Frontal cortex (tissue), 4 donors: ENCODE results near the gene POC1A. TPM values are rescaled to one million over a fixed set of nuclear protein-coding genes. Genes with fewer than 3 reads are reported as not detected.
"Not testable (repeated sequence)": the region's sequence is repeated elsewhere in the genome, so short reads cannot be mapped to it uniquely, and the experiment has no call there.

Experiments used
- DNase-seq, 2 donors: peaks; one replicate each; pipeline ENCODE4 v3.0.0; 2012; ENCODE audit warnings: low spot score in 2 of 2
- FAIRE-seq: peaks from 2 replicates; lab custom pipeline; 2012; peaks lifted over from hg19 to GRCh38; lab: Jason Lieb, UNC
- total RNA-seq: library from RNA; depleted of rRNA; stranded (reverse); fragments of >200 nt; gene quantifications from one replicate; pipeline ENCODE4 v1.2.3, GENCODE V29; 2014
- donor health status: control.
- donor health status: control.
- donor health status: control.

POC1A gene
- total RNA-seq, 1 donor from 2014 or later = 2.4 TPM

DNA sequence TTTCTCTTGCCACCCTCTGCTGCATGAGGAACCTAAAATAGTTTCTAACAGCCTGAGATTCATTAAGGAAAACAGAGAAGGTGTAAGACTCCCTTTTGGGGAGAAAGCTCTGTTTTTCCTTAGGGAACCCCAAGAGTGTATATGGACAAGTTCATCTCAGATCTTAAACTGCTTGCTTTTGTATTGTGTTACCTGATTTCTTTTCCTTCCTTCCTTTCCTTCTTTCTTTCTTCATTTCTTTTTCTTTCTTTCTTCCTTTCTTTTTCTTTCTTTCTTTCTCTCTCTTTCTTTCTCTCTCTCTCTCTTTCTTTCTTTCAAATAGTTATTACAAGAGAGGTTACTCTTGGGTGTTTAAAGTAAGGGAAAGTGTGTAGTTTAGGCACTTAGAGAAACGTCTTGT lies 5.3 kb upstream of the POC1A start:
- no peak for FAIRE-seq
- no peak for DNase-seq

DNA sequence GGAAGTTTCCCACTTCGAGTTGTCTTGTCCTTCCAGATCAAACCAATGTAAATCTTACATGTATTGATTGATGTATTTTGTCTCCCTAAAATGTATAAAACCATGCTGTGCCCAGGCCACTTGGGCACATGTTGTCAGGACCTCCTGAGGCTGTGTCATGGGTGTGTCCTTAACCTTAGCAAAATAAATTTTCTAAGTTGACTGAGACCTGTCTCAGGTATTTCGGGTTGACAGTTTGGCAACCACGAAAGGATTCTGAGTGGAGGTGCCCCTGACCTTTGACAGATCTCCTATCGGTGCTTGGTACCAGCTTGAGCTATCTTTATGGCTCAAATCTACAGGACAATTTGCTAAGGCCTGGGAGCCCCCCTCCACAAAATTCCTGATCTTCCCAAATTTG lies 1.7 kb upstream of the POC1A start:
- no peak for FAIRE-seq
- no peak for DNase-seq

DNA sequence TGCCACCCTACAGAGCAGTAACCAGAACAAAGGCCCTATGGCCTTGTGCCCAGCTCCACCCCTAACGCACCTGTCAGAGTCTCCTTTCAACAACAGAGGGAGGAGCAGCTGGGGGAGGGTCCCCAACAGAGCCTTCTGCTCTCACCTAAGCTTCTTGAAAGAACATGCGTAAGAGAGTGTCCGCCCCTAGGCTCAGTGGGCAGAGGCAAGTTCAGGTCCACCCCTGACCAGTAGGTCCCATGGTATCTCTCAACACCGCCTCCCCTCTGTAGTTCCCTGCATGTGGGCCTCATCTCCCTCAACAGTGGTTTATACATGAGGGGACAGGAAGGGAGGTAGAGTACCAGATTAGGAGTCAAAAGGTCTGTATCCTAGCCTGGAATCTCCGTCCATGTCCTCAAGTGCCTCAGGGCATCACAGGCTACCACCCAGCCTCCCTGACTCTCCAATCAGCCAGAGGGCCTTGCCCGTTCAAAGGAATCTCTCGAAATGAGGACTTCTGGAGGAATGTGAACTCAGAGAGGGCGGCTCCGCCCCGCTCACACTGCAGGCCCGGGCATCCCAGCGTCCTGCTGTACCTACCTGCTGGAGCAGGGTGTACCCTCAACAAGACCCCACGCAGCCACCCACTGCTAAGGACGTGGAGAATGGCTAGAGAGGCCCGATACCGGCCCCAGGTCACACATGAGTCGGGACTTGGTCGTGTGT lies 680 bp downstream of the POC1A start:
- FAIRE-seq (no peak), DNase-seq (no peak)

DNA sequence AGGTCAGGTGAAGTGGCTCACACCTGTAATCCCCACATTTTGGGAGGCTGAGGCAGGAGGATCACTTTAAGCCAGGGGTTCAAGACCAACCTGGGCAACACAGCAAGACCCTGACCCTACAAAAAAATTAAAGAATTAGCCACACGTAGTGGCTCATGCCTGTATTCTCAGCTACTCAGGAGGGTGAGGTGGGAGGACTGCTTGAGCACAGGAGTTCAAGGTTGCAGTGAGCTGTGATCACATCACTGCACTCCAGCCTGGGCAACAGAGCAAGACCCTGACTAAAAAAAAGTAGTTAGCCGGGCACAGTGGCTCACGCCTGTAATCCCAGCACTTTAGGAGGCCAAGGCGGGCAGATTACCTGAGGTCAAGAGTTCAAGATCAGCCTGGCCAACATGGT lies 2.2 kb downstream of the POC1A start:
- not testable (repeated sequence) for DNase-seq, FAIRE-seq

DNA sequence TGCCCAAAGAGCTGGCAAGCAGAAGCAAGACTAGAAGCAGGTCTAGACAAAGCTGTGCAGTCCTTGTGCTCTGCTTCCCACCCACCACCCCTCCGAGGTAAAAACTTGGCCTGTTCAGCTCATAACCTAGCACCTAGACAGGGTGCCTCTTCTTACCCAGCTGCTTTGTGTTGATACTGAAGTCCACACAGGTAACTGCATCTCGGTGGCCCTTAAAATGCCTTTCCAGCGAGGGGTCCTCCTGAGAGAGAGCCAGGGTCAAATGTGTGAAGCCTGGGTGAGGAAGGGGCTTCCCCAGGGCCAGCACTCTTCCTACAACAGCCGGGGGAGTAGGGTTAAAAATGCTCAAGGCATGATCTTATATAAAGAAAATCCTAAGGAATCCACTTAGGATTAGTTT lies 3.4 kb downstream of the POC1A start:
- DNase-seq (no peak), FAIRE-seq (no peak)

DNA sequence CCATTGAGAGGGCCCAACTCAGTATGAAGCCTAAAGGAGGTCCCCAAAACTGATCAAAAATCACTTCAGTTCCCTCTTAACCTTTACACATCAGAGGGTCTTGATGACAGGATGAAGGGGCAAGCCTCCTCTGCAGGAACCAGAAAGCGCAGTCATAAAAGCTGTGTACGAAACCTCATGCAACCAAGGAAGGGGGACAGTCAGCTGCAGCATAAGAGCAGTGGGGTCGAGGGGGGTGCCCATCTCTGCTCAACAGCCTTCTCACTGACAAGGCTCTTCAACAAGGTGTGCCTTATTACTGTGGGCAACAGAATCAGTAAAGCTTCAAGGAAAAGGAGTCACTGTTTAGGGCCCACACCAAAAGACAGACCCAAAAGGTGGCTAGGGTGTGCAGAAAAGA lies 3.9 kb downstream of the POC1A start:
- FAIRE-seq (no peak), DNase-seq (no peak)

DNA sequence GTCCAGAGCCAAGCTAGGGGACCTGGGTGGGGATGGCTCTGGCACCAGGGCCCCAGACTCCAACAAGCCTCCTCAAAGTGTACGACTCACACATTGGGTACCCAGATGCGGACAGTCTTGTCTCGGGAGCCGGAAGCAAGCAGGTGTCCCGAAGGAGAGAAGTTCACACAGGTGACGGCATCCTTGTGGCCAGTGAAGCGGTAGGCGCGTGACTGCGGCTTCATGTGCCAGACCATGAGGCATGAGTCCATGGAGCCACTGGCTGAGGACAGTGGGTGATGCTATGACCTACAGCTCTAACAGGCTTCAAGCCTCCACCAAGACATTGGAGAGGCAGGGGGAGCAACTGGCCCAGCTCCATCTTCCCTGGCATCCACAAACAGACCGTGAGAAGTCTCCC lies 4.5 kb downstream of the POC1A start:
- FAIRE-seq = no peak
- no peak for DNase-seq

DNA sequence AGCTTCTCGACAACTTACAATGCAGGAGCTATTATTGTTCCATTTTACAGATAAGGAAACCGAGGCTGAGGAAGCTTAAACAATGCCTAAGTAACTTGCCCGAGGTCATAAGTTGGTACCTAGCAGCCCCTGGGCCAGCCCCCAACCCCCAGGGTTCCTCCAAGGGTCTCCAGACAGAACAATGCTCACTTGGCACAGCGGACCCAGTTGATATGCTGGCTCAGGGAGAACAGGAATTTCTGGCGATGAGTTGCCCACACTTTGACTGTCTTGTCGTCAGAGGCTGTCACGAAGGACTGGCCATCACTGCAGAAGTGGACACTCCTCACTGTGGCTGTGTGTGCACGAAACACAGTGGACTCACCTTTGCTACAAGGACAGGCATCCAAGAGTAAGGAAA lies 5.2 kb downstream of the POC1A start:
- FAIRE-seq (no peak), DNase-seq (no peak)

DNA sequence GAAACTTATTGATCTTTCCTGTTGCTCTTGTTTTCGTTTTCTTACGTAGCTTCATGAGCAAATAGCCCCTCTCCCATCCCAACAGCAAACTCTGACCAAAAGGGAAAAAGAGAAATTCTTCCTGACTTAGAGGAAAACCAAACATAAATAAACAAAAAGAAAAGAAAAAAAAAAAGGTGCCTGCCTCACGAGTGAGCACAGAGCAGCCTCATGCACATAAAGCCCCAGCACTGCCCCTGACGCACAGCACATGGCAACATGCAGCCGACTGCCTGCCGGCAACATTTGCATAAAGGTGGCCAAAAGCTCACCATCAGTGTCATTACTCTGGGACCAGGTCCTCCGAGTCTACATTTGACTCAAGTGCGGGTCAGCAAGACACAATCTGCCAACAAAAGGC lies 6.4 kb downstream of the POC1A start:
- DNase-seq = no peak
- no peak for FAIRE-seq

DNA sequence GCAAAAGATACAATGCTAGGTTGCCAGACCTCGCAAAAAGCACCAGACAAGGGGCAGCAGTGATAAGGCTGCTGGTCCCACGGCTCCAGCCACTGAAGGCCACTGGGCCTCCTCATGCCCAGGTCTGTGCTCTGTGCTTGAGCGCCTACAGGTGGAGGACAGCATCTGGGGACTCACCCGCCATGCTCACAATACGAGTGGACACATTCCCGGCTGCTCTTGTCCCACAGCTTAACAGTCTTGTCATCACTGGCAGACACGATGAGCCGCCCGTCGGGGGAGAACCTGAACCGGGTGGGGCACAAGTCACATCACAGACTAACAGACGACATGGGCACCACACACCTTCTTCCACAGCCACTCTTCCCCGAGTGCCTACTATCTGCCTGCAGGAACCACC lies 7.4 kb downstream of the POC1A start:
- DNase-seq = no peak
- FAIRE-seq = no peak

DNA sequence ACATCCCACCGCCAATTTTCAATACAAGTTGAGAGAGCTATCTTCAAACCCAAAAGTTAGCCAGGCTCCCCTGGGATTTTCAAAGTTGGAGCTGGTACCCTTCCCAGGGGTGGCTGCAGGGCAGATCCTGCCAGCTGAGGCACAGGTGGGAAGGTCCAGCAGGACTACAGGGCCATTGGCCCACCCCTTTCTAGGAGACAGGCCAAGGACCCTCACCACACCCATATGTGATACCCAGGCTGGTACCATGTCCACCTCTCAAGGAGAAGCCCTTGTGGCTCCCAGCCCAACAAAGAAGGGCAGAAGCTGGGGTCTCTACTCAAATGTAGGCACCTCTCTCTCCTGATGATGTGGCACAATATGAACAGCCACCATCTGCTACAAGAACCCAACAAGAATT lies 8.0 kb downstream of the POC1A start:
- DNase-seq = no peak
- no peak for FAIRE-seq

DNA sequence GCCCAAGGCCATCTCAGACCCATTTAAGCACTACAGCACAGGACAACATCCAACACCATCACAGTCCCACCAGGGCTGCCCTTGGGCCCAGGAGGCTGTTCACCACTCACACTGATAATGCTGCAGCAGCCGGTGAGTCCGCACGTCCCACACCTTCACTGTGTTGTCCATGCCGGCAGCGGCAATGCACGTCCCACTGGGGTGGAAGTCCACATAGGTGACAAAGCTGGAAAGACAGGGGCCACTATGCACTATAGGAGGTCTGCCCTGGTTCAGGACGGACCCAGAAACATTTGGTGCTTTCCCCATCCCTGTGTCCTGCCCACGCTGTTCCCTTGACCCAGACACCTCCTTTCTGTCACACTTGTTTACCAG lies 8.5 kb downstream of the POC1A start:
- DNase-seq (no peak), FAIRE-seq (no peak)

DNA sequence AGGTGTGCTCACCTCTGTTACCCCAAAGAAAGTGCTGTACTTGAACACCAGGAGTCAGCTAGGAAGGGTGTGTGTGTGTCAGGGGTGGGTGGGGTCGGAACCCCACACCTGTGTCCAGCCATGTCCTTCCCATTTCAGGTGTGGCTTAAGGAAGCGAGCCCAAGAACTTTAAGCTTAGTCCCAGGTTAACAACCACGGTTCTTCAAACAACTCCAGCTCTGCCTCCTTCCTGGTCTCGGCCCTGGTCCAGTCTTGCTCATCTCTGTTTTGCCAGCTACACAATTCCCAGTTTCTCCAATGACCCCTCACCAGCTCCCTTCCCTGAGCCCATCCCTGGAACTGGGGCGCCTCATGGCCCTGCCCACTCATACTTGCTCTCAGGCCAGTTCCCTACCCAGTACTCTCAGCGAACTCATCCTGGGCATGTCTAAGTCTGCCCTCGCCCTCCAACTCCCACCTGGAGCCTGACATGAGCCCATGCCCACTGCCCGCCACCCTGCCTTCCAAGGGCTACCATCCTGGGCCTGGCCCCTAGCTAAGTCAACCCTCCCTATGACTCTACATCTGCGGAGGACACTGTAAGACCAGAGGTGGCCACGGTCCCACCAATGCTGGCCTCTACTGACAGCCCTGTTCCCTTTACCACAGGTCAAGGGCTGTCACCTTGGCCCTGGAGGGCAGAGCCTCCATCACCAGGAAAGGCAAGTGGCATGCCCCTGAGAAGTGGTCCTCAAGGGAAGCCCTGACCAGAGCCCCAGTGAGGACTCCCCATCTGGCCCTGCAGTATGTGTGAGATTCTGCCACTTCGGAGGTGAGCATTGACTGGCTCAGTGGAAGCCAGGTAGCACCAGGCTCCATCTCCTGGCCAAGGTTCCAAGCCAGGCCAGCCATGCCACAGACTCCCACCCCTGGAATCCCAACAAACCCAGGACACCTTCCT lies 9.2 kb downstream of the POC1A start:
- no peak for FAIRE-seq
- DNase-seq = no peak

DNA sequence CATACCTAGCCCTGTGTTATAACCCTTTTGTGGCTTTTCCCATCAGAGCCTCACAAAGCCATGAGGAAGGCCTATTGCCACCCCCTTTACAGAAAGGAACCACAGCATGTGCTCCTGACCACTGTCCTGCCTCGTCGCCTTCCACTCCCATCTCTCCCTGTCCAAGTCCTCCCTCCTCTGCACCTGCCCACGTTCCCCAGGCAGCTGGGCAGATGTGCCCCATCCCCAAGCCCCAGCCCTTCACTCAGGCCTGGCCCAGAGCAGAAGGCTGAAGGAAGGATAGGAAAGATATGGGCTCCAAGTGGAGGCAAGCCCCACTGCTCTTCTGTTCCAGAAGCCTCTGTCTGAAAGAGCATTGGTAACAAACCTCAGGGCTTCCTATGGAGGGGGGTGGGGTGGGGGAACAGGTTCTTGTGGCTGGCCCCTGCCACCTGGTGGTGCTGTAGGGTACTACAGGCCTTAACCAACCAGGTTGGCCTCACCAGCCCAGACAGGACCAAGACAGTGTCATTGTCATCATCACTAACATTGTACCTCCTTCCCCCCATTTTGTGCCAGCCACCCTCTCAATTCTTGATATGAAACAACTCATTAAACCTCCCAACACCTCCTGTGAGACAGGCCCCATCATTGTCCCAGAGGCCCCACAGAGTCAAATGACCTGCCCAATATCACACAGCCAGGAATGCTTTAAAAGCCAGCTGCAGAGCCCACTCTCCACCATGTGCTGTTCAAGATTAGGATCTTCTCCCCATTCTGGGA lies 10.0 kb downstream of the POC1A start:
- DNase-seq (peak; percentile 74 to 87), FAIRE-seq (no peak)

DNA sequence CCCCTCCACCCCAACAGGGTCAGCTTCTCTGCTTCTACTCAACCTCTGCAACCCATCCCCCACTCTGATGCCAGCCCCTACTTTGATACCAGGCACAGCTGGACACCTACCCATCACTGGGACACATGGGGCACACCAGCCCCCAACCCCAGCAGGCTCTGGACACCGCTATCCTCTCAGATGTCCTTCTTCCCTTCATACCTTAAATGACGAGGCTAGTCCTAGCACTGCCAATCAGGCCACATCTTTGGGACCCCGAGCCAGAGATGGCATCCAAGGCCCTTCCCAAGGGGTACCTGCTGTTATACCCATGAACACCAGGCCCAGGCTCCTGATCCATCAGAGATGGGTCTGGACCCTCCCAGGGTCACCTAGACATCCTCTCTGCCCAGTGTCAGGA lies 10.6 kb downstream of the POC1A start:
- no peak for DNase-seq
- FAIRE-seq = no peak

DNA sequence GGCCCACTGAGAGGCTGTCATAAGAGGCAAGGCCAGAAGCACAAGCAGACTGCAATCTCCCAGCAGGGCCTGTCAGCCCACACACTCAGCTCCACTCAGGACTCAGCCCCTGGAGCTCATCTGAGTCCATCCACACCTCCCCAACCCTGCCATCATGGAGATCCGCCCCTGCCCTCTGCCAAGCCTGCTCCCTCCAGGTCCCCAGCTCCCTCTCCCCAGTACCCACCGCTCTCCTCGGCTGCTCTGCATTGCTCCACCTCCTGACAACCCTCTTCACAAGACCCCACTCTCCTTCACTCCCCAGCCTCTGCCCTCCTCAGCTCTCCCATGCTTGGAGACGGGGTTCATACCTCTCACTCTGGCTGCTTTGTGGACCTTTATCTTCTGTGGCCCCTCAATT lies 11.1 kb downstream of the POC1A start:
- no peak for DNase-seq
- no peak for FAIRE-seq

DNA sequence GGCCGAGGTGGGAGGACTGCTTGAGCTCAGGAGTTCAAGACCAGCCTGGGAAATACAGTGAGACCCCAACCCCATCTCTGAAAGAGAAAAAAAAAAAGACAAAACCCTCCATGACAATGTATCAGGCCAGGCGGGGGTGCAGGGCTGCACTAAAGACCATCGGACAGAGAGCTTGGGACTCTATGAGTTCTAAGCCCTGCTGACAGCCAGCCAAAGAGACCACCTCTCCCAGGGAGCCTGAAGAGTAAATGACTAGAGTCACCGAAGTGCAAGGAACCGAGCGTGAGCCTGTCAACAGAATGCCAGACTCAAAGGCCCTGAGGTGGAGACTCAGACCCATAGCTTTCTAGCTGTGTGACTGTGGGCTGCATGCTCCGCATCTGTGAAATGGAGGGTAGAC lies 12.5 kb downstream of the POC1A start:
- no peak for DNase-seq
- FAIRE-seq = no peak

DNA sequence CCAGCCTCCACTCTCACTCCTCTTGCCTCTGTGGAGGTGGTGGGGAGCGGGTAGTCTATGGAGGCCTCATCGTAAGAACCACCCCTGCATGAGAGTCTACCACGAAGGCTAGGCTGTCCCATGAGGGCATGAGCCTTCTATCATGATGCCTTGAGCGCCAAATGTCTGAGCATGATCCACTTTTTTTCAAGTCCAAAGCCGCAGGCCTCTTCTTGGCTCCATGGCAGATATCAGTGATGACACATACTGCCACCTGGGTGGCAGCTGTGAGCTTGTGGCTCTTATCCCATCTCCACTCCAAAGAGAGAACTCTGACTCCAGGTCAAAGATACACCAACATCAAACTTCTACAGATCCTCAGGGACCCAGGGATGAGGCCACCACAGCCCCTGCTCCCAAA lies 13.5 kb downstream of the POC1A start:
- no peak for FAIRE-seq
- no peak for DNase-seq

DNA sequence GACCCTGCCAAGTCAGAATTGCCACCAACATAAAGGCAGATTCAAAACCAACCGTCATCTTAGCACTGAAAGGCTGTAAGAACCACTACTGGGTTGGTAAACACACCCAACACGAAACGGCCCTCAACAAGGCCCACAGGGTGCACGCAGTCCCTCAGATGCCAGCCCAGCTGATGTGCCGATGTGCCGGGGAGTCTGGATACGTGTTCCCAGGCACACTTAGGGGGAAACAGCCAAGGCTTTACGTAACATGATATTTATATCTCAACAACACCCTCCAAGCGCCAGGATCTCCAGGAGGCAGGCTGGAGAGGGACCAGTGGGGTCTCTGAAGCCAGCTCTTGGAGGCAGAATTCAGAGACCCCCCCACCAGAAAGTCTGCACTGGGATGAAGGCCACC lies 14.2 kb downstream of the POC1A start:
- DNase-seq (no peak), FAIRE-seq (no peak)

DNA sequence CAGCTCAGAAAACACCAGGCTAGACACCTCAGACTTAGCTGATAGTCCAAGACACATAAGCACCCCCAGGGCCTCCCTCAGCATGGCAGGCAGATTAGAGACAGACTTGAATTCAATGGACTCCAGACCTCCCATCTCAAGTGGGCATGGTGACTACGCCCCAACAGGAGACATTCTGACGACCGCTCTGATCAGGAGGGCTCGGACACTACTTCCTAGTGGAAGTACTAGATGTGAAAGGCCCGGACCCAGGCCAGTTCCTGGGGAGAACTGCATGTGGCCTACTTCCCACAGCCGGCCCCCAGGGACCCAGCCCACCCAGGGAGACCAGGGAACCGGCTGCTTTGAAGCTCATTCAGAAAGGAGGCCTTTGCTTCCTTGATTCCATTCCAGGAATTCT lies 16.9 kb downstream of the POC1A start:
- DNase-seq = no peak
- no peak for FAIRE-seq

DNA sequence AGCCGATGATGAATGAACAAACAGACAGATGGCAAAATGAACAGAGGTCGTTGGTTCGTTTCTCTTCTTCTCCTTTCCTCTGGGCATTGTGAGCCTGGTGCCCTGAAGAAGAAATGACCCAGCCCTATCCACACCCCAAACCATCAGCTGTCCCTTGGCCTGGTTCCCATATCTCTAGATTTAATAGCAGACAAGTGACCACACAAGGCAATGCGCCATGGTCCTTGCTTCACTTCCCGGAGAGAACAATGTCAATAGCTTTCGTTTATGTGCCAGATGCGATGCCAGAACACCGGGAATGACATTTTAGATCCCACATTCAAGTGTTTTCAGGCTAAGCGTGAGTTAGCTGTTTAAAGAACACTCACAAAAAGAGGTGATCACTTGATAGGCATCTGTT lies 17.7 kb downstream of the POC1A start:
- FAIRE-seq = no peak
- no peak for DNase-seq
